Lower leg skin (tissue), 3 donors: ENCODE data around the gene SMIM10L2A.

Experiments used
- POLR2A ChIP-seq, 2 donors: fragments of 450-650 bp; IDR thresholded peaks; one replicate each; pipeline ENCODE4 v1.6.1; 2016 to 2017; ENCODE audit warnings: antibody characterized with exemption in 2 of 2, mild to moderate bottlenecking in 1 of 2, moderate library complexity in 1 of 2
- TF ChIP-seq, protein P1 (sequence below), 3 donors: fragments of 450-650 bp; IDR thresholded peaks; one replicate each; pipeline ENCODE4 v1.5.1; 2016; ENCODE audit warnings: antibody characterized with exemption in 3 of 3, mild to moderate bottlenecking in 3 of 3, moderate library complexity in 2 of 3

DNA sequence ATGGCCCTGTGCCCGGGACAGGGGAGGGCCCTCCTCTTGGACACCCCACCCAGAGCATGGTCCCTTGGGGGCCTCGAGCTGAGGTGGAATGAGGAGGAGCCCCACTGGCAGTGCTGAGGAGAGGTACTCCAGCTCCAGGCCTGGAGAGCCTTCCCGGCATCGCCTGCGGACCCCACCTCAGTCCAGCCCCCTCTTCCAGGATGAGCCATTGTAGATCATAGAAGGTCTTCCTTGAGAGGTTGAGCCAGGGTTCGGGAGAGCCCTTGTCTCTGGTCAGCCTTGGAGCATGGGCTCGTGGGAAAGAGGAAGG is 16.9 kb downstream of the SMIM10L2A start:
- no peak for TF ChIP-seq POLR2A (IDR thresholded peaks at IDR 0.05)
- TF ChIP-seq, protein P1, sequence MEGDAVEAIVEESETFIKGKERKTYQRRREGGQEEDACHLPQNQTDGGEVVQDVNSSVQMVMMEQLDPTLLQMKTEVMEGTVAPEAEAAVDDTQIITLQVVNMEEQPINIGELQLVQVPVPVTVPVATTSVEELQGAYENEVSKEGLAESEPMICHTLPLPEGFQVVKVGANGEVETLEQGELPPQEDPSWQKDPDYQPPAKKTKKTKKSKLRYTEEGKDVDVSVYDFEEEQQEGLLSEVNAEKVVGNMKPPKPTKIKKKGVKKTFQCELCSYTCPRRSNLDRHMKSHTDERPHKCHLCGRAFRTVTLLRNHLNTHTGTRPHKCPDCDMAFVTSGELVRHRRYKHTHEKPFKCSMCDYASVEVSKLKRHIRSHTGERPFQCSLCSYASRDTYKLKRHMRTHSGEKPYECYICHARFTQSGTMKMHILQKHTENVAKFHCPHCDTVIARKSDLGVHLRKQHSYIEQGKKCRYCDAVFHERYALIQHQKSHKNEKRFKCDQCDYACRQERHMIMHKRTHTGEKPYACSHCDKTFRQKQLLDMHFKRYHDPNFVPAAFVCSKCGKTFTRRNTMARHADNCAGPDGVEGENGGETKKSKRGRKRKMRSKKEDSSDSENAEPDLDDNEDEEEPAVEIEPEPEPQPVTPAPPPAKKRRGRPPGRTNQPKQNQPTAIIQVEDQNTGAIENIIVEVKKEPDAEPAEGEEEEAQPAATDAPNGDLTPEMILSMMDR (IDR thresholded peaks at IDR 0.05), result no peak
